ENCODE results near the gene HSPA9. TPM values are rescaled to one million over a fixed set of nuclear protein-coding genes. Genes with fewer than 3 reads are reported as not detected.

Gene HSPA9
- total RNA-seq, 3 donors from 2014 or later, result 236 to 288 (median 266) TPM

DNA sequence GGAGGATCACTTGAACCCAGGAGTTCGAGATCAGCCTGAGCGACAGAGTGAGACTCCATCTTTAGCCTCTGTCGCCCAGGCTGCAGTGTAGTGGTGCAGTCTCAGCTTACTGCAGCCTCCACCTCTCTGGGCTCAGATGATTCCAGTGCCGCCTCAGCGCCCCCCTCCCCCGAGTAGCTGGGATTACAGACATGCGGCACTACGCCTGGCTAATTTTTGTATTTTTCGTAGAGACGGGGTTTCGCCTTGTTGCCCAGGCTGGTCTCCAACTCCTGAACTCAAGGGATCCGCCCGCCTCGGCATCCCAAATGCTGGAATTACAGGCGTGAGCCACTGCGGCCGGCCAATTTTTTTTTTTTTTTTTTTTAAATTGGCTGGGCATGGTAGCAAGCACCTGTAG is 2.3 kb upstream of the HSPA9 start:
- Histone ChIP-seq H3K27me3 (no peaks in the 10 kb centered on the region), H3K9me3 (no peaks in the 10 kb centered on the region), H3K27ac (no peak overlapping the region), H3K4me1 (no peaks in the 10 kb centered on the region), H3K4me3 (no peak overlapping the region), H3K36me3 (no peaks in the 10 kb centered on the region)
- DNase-seq (ENCODE audit: low spot score in 2 of 2), result no peak
- intact Hi-C loops (cut with DNase I; ENCODE audit: low total_unique reads), result loop anchor here (10.0 kb wide), 1 partner anchor 687 kb away; no protein-coding TSS in a partner anchor
- no peak for TF ChIP-seq POLR2AphosphoS5 (IDR thresholded peaks at IDR 0.05)
- TF ChIP-seq, protein P1, sequence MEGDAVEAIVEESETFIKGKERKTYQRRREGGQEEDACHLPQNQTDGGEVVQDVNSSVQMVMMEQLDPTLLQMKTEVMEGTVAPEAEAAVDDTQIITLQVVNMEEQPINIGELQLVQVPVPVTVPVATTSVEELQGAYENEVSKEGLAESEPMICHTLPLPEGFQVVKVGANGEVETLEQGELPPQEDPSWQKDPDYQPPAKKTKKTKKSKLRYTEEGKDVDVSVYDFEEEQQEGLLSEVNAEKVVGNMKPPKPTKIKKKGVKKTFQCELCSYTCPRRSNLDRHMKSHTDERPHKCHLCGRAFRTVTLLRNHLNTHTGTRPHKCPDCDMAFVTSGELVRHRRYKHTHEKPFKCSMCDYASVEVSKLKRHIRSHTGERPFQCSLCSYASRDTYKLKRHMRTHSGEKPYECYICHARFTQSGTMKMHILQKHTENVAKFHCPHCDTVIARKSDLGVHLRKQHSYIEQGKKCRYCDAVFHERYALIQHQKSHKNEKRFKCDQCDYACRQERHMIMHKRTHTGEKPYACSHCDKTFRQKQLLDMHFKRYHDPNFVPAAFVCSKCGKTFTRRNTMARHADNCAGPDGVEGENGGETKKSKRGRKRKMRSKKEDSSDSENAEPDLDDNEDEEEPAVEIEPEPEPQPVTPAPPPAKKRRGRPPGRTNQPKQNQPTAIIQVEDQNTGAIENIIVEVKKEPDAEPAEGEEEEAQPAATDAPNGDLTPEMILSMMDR (IDR thresholded peaks at IDR 0.05), result no peak
- no peak for TF ChIP-seq POLR2A (IDR thresholded peaks at IDR 0.05)

GRCh38 chr5:138574744-138575193 is 432 bp downstream of the HSPA9 start:
- no peak for DNase-seq (ENCODE audit: low spot score in 2 of 2)
- H3K4me1 ChIP-seq, result no peaks in the 10 kb centered on the region
- intact Hi-C loops (cut with DNase I; ENCODE audit: low total_unique reads), result loop anchor here (10.0 kb wide), 1 partner anchor 690 kb away; no protein-coding TSS in a partner anchor
- H3K27ac ChIP-seq, result peak overlapping the region; percentile 96 to 99
- no peaks in the 10 kb centered on the region for H3K9me3 ChIP-seq
- no peaks in the 10 kb centered on the region for H3K27me3 ChIP-seq
- H3K4me3 ChIP-seq, result peak overlapping the region; percentile 77 to 97 (median 88)
- H3K36me3 ChIP-seq, result no peaks in the 10 kb centered on the region
- TF ChIP-seq, protein P1 (IDR thresholded peaks at IDR 0.05), result no peak
- TF ChIP-seq POLR2A (IDR thresholded peaks at IDR 0.05) (no peak), POLR2AphosphoS5 (IDR thresholded peaks at IDR 0.05) (no peak)

DNA sequence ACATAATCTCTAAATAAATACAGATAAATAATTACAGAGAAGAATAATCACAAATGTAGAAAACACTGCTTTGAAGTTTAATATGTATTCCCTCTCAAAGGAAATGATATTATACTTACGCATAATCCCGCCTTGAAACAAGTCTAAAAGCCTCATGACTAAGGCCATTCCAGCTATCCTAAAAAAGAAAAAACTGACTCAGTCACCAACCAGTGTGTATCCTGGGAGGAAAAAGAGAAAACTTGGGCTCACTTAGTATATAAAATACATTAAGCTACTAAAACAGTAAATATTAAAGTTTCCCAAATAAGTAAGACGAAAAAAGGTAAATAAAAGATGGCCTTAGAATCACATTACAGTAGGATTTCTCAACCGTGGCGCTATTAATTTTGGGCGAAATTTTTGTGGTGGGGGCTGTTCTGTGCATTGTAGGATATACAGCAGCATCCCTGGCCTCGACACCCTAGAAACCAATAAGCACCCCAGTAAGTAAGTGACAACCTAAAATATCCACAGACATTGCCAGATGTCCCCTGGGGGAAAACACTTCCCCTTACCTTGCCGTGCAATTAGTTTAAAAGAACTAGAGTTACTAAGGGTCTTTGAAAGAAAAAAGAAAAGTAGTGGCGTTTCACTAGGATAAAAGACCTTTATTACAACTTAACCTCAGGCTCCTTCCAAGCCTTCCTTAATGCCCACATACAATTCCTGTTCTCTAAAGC is 1.1 kb downstream of the HSPA9 start:
- no peak for TF ChIP-seq POLR2A (IDR thresholded peaks at IDR 0.05)
- no peak for TF ChIP-seq POLR2AphosphoS5 (IDR thresholded peaks at IDR 0.05)
- TF ChIP-seq, protein P1 (IDR thresholded peaks at IDR 0.05), result no peak

GRCh38 chr5:138573223-138573622 is 2.0 kb downstream of the HSPA9 start:
- DNase-seq (ENCODE audit: low spot score in 2 of 2), result no peak
- H3K9me3 ChIP-seq, result no peaks in the 10 kb centered on the region
- H3K4me1 ChIP-seq, result no peaks in the 10 kb centered on the region
- no peaks in the 10 kb centered on the region for H3K36me3 ChIP-seq
- H3K27ac ChIP-seq, result peak overlapping the region in 1 of 2 donors; percentile 99
- TF ChIP-seq, protein P1 (IDR thresholded peaks at IDR 0.05), result no peak
- TF ChIP-seq POLR2AphosphoS5 (IDR thresholded peaks at IDR 0.05) (no peak), POLR2A (IDR thresholded peaks at IDR 0.05) (no peak)
- H3K4me3 ChIP-seq, result no peak overlapping the region
- no peaks in the 10 kb centered on the region for H3K27me3 ChIP-seq
- intact Hi-C loops (cut with DNase I; ENCODE audit: low total_unique reads), result loop anchor here (10.0 kb wide), 1 partner anchor 692 kb away; no protein-coding TSS in a partner anchor

More for the DNA sequence above, 1.1 kb downstream of the HSPA9 start:
- Histone ChIP-seq H3K27me3 (no peaks in the 10 kb centered on the region), H3K27ac (peak overlapping the region; percentile 96 to 99), H3K4me1 (no peaks in the 10 kb centered on the region), H3K36me3 (no peaks in the 10 kb centered on the region), H3K4me3 (peak overlapping the region; percentile 77 to 97 (median 88)), H3K9me3 (no peaks in the 10 kb centered on the region)
- DNase-seq (ENCODE audit: low spot score in 2 of 2), result no peak
- intact Hi-C loops (cut with DNase I; ENCODE audit: low total_unique reads), result loop anchor here (10.0 kb wide), 1 partner anchor 691 kb away; no protein-coding TSS in a partner anchor

- Histone ChIP-seq H3K27ac (no peak overlapping the region), H3K9me3 (no peaks in the 10 kb centered on the region), H3K27me3 (no peaks in the 10 kb centered on the region), H3K36me3 (no peaks in the 10 kb centered on the region), H3K4me3 (no peak overlapping the region), H3K4me1 (no peaks in the 10 kb centered on the region)
- intact Hi-C loops (cut with DNase I; ENCODE audit: low total_unique reads), result loop anchor here (10.0 kb wide), 1 partner anchor 694 kb away; no protein-coding TSS in a partner anchor
- TF ChIP-seq, protein P1 (IDR thresholded peaks at IDR 0.05), result no peak
- TF ChIP-seq POLR2A (IDR thresholded peaks at IDR 0.05) (no peak), POLR2AphosphoS5 (IDR thresholded peaks at IDR 0.05) (no peak)
- no peak for DNase-seq (ENCODE audit: low spot score in 2 of 2)
Observed at GRCh38 chr5:138570871-138571270, 4.3 kb downstream of the HSPA9 start.
